M059J (cell line): ENCODE results near the gene LINC00237. TPM values are rescaled to one million over a fixed set of nuclear protein-coding genes. Genes with fewer than 3 reads are reported as not detected.

ENCODE experiments used
- DNase-seq: peaks from one replicate; pipeline ENCODE4 v3.0.0-alpha.2; 2012; ENCODE audit warnings: low read depth
- total RNA-seq: library from RNA; depleted of rRNA; stranded (reverse); fragments of >200 nt; shearing (Covaris generic); gene quantifications from 2 replicates; pipeline ENCODE4 v1.2.3, GENCODE V29; 2014; rRNA removed

Gene LINC00237
- total RNA-seq, 1 experiment from 2014 or later: not detected

DNA sequence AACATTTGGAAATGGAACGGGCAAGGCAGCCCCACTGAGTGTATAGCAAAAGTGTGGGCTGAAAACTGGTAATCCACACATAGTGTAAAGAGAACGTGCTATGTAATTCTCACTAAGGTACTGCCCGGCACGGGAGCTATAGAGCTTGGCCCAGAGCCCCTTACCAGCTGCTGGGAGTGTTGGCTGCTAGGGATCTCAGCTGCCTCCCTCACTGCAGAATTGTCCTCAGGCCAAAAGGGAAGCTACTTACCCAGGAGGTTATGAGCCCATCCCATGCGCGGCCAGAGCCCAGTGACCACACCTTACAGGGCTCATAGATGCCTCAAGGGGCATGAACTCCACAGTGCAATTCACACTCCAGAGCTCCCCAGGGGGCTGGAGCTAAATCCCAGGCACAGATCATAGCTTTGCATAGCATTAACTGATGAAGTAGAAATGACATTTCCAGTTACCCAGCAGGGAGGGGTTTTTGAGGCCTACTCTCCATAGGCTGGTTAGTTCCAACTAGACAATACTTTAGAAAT is 56.8 kb downstream of the LINC00237 start:
- no peak for DNase-seq

DNA sequence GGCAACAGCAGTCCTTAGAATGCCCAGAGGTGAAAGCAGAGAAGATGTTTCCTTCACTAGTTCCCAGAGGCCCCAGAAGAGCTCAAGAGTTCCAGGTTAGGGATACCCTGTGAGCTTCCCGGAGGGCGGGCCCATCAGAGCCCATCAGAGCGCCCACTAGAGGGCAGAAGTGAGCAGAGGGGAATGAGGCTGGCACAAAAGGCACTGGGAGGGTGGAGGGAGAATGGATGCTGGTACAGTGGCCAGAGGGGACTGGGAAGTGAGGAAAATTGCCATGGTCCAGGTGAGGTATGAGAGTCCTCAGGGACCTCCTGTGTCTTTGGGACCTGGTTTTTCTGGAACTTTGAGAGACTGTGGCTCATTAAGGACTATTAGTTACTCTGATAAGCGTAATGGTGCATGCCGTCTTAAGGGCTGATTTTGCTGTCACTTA is 57.3 kb downstream of the LINC00237 start:
- peak; percentile 38 for DNase-seq

DNA sequence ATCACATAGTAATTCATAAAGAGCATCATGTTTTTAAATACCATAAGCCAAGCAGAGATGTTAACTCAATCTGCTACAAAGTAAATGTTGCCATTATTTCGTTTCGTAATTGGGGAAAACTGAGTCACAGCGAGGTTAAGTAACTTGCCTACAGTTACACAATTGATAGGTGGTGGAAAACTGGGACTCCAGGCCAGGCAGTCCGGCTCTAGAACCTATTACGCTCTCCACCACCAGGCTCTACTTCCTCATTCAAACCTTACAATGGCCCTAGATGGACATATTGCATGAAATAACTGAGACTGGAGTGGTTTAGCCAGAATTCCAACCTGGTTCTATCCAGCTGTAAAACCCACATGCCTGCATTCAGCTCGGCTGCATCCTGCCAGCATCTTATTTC is 58.2 kb downstream of the LINC00237 start:
- DNase-seq: no peak

DNA sequence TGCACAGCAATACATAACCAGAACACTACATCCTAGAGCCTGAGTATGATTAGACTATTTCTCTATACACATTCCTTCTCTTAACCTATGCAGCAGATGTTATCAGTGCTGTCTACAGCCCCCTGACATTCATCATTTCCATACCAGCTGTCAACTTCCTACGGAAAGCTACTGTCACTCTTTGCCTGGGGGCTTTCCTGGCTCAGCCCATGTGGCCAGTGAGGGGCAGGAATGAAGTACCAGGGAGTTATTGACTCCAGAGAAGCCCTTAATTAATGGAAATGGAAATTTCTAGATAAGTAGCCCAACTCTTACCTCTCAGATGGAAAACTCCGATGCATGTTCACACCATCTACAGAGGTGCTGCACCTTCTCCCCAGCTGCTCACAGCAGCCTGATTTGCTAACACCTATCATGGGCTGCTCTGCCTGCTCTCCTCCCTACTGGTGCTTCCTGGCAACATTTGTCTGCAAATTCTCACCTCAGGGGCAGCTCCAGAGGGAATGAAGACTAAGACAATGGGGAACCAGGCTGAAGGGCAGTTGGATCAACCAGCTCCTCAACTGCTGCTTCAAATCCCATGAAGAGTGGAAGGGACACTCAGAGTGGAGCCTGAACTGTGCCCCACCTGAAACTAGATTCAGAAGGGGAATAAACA is 59.6 kb downstream of the LINC00237 start:
- DNase-seq: no peak

Other genes with a start within 250 kb of the LINC00237 start
- 13.8 and 18.9 TPM in 2 replicates for gene KIZ, start 19.7 kb upstream of the LINC00237 start, total RNA-seq
- 122 and 175 TPM in 2 replicates for gene XRN2, start 197.0 kb upstream of the LINC00237 start, total RNA-seq